Activated naive CD4-positive, alpha-beta T cell treated with Interleukin-2 at 50 U/mL for 16 hours (primary cell): ENCODE results near the gene MTUS2.

Source experiments
- DNase-seq: peaks from one replicate; pipeline ENCODE4 v3.0.0-alpha.2; 2020

Gene MTUS2

DNA sequence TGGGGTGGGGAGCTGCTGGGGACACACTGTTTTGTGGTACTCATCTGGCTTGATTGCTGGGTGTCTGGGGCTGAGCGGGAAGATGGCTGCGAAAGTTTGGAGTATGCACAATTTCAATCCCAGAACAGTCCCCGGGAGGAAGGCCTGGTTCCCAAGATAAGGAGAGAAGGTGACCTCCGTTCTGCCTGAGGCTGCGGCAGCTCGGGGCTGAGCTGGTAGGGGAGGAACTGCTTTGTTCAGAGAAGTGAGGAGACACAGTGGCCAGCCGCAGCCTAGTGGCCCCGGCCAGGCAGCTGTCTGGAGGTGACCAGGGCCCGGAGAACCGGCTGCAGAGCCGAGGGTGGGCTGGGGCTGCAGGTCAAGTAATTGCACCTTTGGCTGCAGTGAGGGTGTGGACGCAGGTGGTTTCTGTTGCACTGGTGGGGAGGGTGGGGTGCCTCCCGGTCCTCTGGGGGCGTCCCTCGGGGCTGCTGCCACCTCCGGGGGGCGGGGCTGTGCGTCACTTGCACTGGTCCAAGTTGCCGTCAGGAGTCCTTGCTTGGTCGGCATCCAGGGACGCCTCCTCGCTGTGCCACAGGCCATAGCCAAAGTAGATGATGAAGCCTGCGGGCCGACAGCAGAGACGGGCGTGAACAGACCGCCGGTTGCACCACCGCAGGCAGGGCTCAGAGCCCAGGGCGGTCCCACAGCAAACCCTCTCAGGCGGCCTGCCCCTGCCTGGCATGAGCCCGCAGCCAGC, 694.0 kb downstream of the MTUS2 start:
- DNase-seq, result no peak

DNA sequence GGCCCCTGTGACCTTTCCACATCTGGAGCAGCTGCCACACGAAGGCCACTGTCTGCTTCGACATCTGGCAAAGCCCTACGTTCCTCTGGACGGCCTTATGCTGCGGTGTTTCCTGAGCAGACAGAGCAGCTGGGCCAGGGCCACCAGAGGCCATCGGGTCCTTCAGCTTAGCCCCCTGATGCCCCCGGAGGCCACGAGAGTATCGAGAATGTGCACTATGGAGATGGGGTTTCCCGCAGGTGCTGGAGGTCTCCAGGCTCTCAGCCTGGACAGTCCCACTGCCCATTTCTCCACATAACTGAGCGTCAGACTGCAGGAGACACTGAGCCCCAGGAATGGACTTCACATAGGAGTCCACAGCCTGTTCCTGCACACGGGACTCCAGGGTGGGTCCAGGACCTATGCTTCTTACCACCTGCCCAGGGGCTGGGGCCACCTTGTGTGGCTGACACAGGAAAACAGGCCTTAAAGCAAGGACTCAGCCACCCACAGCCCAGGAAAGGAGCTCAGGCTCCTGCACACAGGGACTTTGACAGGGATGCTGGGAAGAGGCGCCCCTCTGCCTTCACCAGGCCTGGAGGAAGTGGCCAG, 694.7 kb downstream of the MTUS2 start:
- DNase-seq, result no peak

GRCh38 chr13:29515372-29515771, 695.2 kb downstream of the MTUS2 start:
- DNase-seq, result no peak

DNA sequence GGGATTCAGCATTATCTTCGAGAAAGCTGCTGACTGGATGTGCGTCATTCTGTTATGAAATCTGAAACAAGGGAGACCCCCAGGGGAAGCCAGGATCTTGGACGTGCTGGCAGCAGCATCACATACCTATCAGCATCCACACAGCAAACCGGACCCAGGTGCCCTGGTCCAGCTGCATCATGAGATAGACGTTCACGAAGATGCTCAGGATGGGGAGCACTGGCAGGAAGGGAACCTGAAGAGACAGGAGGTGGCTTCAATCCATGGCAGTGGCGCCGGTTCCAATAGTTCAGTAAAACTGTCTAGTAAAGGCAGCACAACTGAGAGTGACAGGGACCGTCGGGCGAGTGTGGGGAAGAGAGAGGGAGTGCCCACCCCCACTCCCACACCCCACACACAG, 695.9 kb downstream of the MTUS2 start:
- no peak for DNase-seq

- no peak for DNase-seq
Measured at GRCh38 chr13:29516880-29517279, 696.7 kb downstream of the MTUS2 start.

DNA sequence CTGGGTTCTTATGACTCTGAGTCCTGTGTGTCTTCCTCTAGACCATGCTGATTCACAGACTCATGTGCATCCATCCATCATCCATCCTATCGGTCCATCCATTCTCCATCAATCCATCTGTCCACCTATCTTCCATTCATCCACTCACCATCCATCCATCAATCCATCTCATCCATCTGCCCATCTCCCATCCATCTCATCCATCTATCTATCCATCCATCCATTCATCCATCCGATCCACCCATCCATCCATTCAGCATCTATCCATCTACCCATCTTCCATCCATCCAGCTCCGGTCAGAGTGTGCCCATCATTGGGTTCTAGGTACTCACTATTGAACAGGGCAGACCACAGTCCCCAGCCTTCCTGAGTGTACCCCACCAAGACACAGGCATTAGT, 699.8 kb downstream of the MTUS2 start:
- no peak for DNase-seq

DNA sequence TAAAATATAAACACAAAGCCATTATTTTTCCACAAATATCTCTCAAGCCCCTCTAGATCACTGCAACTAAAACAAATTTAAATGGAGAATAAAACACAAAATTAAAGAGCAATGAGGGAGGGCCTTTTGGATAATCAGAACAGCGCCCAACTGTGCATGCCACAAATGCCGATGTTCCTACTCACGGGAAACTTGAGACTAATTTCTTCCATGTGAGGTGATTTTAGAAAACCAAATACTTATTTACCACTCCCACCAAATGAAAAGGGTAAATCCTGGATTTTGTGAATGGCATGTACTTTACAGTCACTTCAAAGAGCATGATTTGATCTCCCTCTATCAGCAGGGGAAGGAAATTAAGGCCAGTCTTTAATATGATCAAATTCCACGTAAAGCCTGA, 700.5 kb downstream of the MTUS2 start:
- no peak for DNase-seq

GRCh38 chr13:29521336-29521735, 701.2 kb downstream of the MTUS2 start:
- no peak for DNase-seq

- no peak for DNase-seq
Measured at GRCh38 chr13:29522044-29522685, 702.0 kb downstream of the MTUS2 start.

DNA sequence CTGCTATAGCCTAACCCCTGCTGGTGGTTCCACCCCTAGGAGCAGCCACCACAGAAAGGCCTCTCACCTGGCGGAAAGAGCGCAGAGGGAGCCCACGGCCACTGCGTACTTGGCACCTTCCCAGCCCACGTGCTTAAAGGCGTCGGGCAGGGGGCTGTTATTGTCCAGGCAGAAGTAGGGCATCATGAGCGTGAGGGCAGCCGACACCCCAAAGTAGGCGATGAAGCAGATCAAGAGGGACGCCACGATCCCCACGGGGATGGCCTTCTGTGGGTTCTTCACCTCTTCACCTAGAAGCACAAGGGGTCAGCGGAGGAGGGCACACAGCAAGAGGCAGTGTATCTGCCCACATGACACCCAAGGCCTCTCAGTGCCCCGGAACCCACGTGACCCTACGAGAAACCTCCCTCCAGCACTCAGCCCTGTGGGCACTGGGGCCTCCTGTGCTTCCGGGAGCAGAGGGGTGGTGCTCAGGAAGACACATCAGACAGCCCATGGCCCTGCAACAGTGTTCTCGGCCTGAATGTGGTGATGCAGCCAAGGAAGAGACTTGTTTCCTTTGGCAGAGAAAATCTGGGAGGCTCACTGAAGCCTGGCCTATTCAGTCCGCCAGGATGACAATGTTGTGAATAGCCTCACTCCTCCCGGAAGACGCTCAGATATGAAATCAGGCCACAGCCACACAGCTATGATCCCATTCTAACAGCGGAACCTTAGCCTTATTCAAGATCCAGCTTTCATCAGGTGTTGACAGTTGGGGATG, 703.2 kb downstream of the MTUS2 start:
- no peak for DNase-seq

- DNase-seq, result no peak
Measured at GRCh38 chr13:29524176-29524575, 704.0 kb downstream of the MTUS2 start.

DNA sequence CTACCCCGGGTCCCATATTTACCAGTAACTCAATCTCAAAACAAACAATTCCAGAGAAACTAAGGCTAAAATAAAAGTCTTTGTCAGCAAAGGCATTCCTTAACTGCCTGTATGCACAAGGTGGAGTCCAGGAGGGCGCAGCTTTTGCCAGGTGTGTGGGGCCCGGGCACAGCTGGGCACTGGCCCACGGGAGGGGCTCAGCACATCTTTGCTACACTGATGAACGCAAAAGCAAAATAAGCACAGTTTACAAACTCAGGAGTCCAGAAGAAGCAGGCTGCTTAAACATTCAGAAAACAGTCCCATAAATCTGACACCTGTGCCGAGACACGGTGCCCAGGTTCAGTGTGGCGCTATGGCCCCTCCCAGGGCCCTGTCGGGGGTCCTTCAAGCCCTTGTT, 704.5 kb downstream of the MTUS2 start:
- DNase-seq, result no peak

DNA sequence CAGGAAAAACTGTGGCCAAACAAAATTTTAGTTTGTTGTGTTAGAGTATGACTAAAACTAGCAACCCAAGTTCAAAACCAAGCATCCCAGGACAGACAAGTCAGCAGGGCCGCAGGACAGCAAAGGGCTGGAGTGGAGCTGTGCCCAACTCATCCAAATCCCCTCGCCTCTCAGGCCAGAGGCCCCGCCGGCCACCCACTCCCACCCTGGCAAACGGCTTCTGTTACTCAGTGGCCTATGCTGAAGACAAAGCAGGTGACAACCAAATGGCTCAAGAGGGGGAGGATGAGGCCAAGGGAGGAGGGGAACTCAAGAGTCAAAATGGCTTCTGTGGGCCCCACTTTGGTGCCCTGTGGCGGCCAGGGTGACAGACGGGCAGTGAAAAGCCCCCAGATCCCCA, 705.6 kb downstream of the MTUS2 start:
- DNase-seq, result no peak

DNA sequence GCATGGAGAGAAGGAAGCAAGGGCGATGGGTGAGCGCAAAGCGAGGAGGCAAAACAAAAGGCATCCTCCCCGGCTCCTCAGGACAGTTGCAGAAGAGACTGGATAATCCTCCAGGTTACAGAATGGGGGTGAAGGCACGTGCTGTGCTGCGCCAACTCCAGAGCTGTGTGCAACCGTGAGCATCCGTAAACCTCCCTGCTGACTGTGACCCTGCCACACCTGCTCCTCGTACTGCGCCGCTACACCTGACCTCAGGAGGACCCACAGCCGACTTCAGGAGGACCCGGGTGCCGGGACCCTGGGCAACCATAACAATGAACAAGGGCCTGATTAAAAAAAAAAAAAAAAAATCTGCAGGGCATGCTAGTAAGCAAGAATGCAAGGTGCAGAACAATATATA, 706.6 kb downstream of the MTUS2 start:
- no peak for DNase-seq

DNA sequence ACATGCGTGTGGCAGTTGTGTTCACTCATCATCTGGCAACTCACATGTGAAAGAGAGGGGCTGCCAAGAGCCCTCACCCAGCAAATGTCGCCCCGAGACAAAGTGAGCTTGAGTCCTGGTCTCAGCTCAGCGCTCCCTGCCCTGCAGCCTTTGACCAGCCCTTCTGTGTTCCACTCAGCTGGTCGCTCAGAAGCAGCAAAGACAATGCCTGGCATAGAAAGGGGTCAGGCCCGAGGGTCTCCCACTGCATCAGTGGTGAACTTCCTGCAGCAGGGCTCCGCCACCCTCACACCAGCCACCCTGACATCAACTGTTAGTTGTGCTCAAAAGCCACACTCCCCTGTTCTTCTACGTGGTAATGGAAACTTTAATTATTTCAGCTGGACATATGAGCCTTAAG, 707.4 kb downstream of the MTUS2 start:
- no peak for DNase-seq

DNA sequence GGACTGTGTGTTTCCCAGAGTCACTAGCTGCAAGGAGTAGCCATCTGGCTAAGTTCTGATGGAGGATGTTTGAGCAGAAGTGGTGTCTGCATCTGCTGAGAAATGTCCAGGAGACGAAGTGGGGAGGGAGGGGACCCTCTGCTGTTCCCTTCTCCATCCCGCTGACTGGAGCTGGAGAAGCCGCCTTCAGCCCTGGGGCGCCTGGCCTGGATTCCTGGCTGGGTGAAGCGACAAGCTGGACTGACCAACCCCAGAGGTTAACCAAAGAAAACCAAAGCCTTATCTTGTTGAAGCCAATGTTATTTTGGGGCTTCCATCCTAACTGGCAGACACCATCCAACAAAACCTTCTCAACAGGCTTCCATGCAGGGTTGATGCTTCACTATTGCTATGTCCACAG, 707.8 kb downstream of the MTUS2 start:
- DNase-seq, result no peak

- DNase-seq, result no peak
Measured at GRCh38 chr13:29529754-29530153, 709.6 kb downstream of the MTUS2 start.

GRCh38 chr13:29530901-29531300, 710.8 kb downstream of the MTUS2 start:
- DNase-seq, result no peak

- no peak for DNase-seq
Measured at GRCh38 chr13:29532116-29532515, 712.0 kb downstream of the MTUS2 start.

DNA sequence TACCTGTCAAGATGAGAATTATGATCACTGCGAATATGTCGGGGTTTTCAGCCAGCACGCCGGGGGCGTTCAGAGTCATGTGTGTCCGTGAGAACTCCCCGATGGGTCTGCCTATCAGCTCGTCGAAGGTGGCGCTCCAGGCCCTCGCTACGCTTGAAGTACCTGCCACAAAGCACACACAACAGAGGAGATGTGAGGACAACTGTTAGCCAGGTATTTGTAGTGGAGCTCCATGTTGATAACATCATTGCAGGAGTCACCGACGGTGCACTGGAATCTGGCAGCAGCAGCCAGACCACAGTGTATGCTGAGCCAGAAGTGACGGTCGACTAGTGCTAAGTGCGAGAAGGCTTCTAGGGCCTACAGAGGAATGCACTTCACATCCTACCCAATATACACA, 712.7 kb downstream of the MTUS2 start:
- DNase-seq, result no peak

- no peak for DNase-seq
Measured at GRCh38 chr13:29534083-29534482, 713.9 kb downstream of the MTUS2 start.

DNA sequence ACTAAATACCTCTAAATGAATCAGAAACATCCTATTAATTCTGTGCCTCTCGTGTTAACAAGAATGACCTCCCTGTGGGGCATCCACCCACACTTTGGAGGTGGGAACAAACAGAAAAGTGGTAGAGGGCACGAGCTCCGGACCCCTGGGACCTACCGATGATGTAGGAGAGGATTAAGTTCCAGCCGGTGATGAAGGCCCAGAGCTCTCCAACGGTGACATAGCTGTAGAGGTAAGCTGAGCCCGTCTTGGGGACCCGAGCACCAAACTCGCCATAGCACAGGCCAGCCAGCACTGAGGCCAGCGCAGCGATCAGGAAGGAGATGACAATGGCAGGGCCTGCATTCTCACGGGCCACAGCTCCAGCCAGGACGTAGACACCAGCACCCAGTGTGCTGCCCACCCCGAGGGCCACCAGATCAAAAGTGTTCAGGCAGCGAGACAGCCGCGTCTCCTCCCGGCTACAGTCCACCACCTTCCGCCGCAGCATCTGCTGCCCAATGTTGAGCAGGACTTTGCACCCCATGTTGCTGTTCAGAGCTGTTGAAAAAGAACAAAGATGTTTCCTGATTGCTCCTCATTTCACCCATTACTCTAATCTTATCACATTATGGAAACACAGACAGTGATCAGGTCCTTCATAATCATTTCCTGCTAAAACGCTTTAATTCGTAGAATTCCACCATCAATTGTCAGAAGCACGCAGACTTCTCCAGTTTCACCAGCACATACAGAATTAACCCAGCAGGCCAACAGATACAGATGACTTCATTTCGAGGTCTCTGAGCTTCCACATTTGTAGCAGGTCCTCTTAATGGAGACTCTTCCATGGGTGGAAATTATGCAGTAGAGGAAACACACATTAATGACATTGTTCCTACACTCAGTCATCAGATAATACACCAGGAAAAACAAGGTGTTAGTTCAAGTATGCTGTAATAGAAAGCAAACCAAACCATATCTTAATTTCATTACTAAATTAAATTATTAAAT, 715.8 kb downstream of the MTUS2 start:
- no peak for DNase-seq
